Measurements from ENCODE around the gene AP1M1. TPM values are rescaled to one million over a fixed set of nuclear protein-coding genes. Genes with fewer than 3 reads are reported as not detected.

The AP1M1 gene
- total RNA-seq, 4 donors from 2014 or later, result 21.2 to 80.9 (median 32.7) TPM

DNA sequence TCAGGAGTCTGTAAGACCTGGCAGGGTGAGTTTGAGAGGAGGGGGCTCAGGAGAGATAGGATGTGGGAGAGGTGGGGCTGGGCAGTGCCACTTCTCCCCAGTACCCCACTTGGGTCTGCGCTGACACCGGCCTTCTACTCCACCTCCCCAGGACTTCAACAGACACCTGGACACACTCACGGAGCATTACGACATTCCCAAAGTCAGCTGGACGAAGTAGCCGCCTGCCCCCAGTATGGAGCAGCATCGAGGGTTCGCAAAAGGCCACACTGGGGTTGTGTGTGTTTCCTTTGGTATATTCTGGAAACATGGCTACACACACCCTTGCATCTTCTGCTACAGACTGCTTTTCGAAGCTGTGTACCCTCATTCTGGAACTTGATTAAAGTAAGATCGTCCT, 7.0 kb upstream of the AP1M1 start:
- no peak overlapping the region for H3K27ac ChIP-seq
- H3K9me3 ChIP-seq, result no peaks in the 10 kb centered on the region
- TF ChIP-seq CTCF (IDR thresholded peaks at IDR 0.05) (no peak), POLR2A (IDR thresholded peaks at IDR 0.05) (no peak)
- H3K36me3 ChIP-seq, result no peaks in the 10 kb centered on the region
- intact Hi-C loops (cut with DNase I; ENCODE audit: low total_unique reads), result no loop called here
- H3K4me1 ChIP-seq, result peaks cover 4 to 11% of the 10 kb centered on the region in 2 donors
- no peak for DNase-seq
- H3K4me3 ChIP-seq, result no peak overlapping the region
- H3K27me3 ChIP-seq, result no peaks in the 10 kb centered on the region

GRCh38 chr19:16191216-16191908, 6.3 kb upstream of the AP1M1 start:
- H3K36me3 ChIP-seq, result no peaks in the 10 kb centered on the region
- no peak for DNase-seq
- H3K4me3 ChIP-seq, result no peak overlapping the region
- no peaks in the 10 kb centered on the region for H3K9me3 ChIP-seq
- intact Hi-C loops (cut with DNase I; ENCODE audit: low total_unique reads), result no loop called here
- H3K4me1 ChIP-seq, result peaks cover 4 to 7% of the 10 kb centered on the region in 2 donors
- TF ChIP-seq POLR2A (IDR thresholded peaks at IDR 0.05), result no peak
- TF ChIP-seq CTCF (IDR thresholded peaks at IDR 0.05), result no peak
- H3K27ac ChIP-seq, result no peak overlapping the region
- H3K27me3 ChIP-seq, result no peaks in the 10 kb centered on the region

DNA sequence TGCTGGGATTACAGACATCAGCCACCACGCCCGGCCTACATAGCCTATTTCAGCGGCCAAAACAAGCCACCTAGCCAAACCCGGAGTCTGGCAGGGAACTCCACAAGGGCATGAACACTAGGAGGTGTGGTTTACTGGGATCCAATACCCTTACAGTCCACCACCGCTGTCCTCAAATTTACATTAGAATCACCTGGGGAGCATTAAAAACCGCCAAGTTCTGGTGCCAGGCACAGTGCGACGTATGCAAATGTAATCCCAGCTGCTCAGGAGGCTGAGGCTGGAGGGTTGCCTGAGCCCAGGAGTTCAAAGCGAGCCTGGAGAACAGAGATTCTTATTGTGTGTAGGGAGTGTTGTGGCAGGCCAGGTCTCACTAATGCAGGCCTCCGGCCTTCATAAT, 4.2 kb upstream of the AP1M1 start:
- H3K36me3 ChIP-seq, result no peaks in the 10 kb centered on the region
- intact Hi-C loops (cut with DNase I; ENCODE audit: low total_unique reads), result no loop called here
- H3K27me3 ChIP-seq, result no peaks in the 10 kb centered on the region
- H3K4me1 ChIP-seq, result peaks cover 0 to 4% of the 10 kb centered on the region in 2 donors
- H3K27ac ChIP-seq, result no peak overlapping the region
- TF ChIP-seq POLR2A (IDR thresholded peaks at IDR 0.05) (no peak), CTCF (IDR thresholded peaks at IDR 0.05) (no peak)
- no peak for DNase-seq
- no peak overlapping the region for H3K4me3 ChIP-seq
- H3K9me3 ChIP-seq, result no peaks in the 10 kb centered on the region

DNA sequence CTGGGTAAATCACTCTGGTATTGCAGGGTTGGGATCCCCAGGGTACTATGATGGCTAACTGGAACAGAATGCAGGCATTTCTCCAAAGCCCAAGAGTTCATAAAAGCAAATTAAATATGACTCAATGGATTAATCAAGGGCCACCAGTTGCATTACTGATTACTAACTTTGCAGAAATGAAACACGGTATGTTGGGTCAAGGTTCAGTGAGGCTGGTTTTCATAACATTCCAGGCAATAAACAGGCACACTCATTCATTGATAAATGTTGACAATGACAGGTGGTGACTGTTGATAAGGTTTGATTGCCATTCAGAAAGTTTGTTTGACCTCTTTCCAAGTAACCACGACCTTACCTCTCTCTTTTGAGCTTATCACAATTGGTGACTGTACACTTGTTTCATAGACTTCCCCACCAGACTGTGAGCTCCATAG, 506 bp upstream of the AP1M1 start:
- intact Hi-C loops (cut with DNase I; ENCODE audit: low total_unique reads), result no loop called here
- DNase-seq, result no peak

GRCh38 chr19:16198370-16198651, 600 bp downstream of the AP1M1 start:
- intact Hi-C loops (cut with DNase I; ENCODE audit: low total_unique reads), result no loop called here
- H3K27me3 ChIP-seq, result no peaks in the 10 kb centered on the region
- peaks cover 11 to 12% of the 10 kb centered on the region in 2 donors for H3K4me1 ChIP-seq
- H3K4me3 ChIP-seq, result peak overlapping the region; percentile 78 to 95
- peak overlapping the region; percentile 73 to 91 for H3K27ac ChIP-seq
- H3K9me3 ChIP-seq, result no peaks in the 10 kb centered on the region
- no peak for DNase-seq
- H3K36me3 ChIP-seq, result no peaks in the 10 kb centered on the region
- TF ChIP-seq CTCF (IDR thresholded peaks at IDR 0.05) (no peak), POLR2A (IDR thresholded peaks at IDR 0.05) (no peak)

More for the DNA sequence above, 506 bp upstream of the AP1M1 start:
- Histone ChIP-seq H3K9me3 (no peaks in the 10 kb centered on the region), H3K27ac (peak overlapping the region; percentile 73 to 91), H3K36me3 (no peaks in the 10 kb centered on the region), H3K4me1 (peaks cover 11 to 12% of the 10 kb centered on the region in 2 donors), H3K27me3 (no peaks in the 10 kb centered on the region), H3K4me3 (peak overlapping the region; percentile 78 to 95)
- TF ChIP-seq CTCF (IDR thresholded peaks at IDR 0.05) (no peak), POLR2A (IDR thresholded peaks at IDR 0.05) (no peak)

All from uterus (tissue), 4 donors.